Kidney epithelial cell (primary cell): ENCODE results near the gene RAD51B. TPM values are rescaled to one million over a fixed set of nuclear protein-coding genes. Genes with fewer than 3 reads are reported as not detected.

Experiments used
- DNase-seq: peaks from one replicate; pipeline ENCODE4 v3.0.0-alpha.2; 2010; ENCODE audit warnings: low read depth
- H3K27me3 ChIP-seq: 2 replicates; pipeline ENCODE4 v1.6.0; 2011; ENCODE audit warnings: low read length; ENCODE audit not compliant: control insufficient read depth, insufficient read depth
- H3K36me3 ChIP-seq: 2 replicates; pipeline ENCODE4 v1.5.1; 2011; ENCODE audit warnings: low read length; ENCODE audit not compliant: control insufficient read depth, insufficient read depth
- H3K4me3 ChIP-seq: 2 replicates; pipeline ENCODE4 v1.5.1; 2011; ENCODE audit warnings: low read depth, mild to moderate bottlenecking, control low read depth, low read length
- total RNA-seq: library from RNA; depleted of rRNA; stranded (reverse); fragments of >200 nt; gene quantifications from 2 replicates; pipeline ENCODE4 v1.2.3, GENCODE V29; 2015
- TF ChIP-seq, protein P1 (sequence below): IDR thresholded peaks from 2 replicates; pipeline ENCODE4 v1.5.1; 2011; ENCODE audit warnings: mild to moderate bottlenecking, moderate library complexity, low read length, control low read depth, inconsistent platforms; ENCODE audit not compliant: insufficient read depth, poor library complexity, severe bottlenecking

The RAD51B gene
- total RNA-seq, 1 donor from 2014 or later: 9.5 TPM

- DNase-seq: no peak
- H3K36me3 ChIP-seq: no peaks in the 10 kb centered on the region
- H3K27me3 ChIP-seq: no peaks in the 10 kb centered on the region
- TF ChIP-seq, protein P1, sequence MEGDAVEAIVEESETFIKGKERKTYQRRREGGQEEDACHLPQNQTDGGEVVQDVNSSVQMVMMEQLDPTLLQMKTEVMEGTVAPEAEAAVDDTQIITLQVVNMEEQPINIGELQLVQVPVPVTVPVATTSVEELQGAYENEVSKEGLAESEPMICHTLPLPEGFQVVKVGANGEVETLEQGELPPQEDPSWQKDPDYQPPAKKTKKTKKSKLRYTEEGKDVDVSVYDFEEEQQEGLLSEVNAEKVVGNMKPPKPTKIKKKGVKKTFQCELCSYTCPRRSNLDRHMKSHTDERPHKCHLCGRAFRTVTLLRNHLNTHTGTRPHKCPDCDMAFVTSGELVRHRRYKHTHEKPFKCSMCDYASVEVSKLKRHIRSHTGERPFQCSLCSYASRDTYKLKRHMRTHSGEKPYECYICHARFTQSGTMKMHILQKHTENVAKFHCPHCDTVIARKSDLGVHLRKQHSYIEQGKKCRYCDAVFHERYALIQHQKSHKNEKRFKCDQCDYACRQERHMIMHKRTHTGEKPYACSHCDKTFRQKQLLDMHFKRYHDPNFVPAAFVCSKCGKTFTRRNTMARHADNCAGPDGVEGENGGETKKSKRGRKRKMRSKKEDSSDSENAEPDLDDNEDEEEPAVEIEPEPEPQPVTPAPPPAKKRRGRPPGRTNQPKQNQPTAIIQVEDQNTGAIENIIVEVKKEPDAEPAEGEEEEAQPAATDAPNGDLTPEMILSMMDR: no peak
- H3K4me3 ChIP-seq: no peak overlapping the region
Measured at GRCh38 chr14:68775614-68776126, 956.1 kb downstream of the RAD51B start.

GRCh38 chr14:68777644-68778043, 958.1 kb downstream of the RAD51B start:
- no peaks in the 10 kb centered on the region for H3K36me3 ChIP-seq
- TF ChIP-seq, protein P1: no peak
- H3K4me3 ChIP-seq: no peak overlapping the region
- DNase-seq: no peak
- no peaks in the 10 kb centered on the region for H3K27me3 ChIP-seq

Other genes starting within 250 kb of the RAD51B start
- gene PIGH, start 219.5 kb upstream of the RAD51B start, total RNA-seq: 27.1 and 28.5 TPM in 2 replicates
- 35.0 and 45.6 TPM in 2 replicates for gene ARG2, start 199.9 kb upstream of the RAD51B start, total RNA-seq
- 59.1 and 64.3 TPM in 2 replicates for gene VTI1B, start 145.1 kb upstream of the RAD51B start, total RNA-seq
- gene RDH11, start 124.0 kb upstream of the RAD51B start, total RNA-seq: 77.3 and 78.2 TPM in 2 replicates
- 0.34 TPM in 1 of 2 replicates, not detected in the other for gene RDH12, start 117.9 kb upstream of the RAD51B start, total RNA-seq
- 26.2 and 30.8 TPM in 2 replicates for gene ZFYVE26, start 3.2 kb upstream of the RAD51B start, total RNA-seq